Pulmonary artery endothelial cell (primary cell): ENCODE measurements around the gene MTNR1A. TPM values are rescaled to one million over a fixed set of nuclear protein-coding genes. Genes with fewer than 3 reads are reported as not detected.

Experiments used
- DNase-seq: peaks from one replicate; pipeline ENCODE4 v3.0.0-alpha.2; 2011; ENCODE audit warnings: low read depth, low spot score
- total RNA-seq: library from RNA; depleted of rRNA; stranded (reverse); fragments of >200 nt; gene quantifications from 2 replicates; pipeline ENCODE4 v1.2.3, GENCODE V29; 2014

The MTNR1A gene
- total RNA-seq, 1 donor from 2014 or later, result not detected

- DNase-seq, result no peak
These were observed 60.9 kb downstream of the MTNR1A start for GRCh38 chr4:186494496-186494895.

DNA sequence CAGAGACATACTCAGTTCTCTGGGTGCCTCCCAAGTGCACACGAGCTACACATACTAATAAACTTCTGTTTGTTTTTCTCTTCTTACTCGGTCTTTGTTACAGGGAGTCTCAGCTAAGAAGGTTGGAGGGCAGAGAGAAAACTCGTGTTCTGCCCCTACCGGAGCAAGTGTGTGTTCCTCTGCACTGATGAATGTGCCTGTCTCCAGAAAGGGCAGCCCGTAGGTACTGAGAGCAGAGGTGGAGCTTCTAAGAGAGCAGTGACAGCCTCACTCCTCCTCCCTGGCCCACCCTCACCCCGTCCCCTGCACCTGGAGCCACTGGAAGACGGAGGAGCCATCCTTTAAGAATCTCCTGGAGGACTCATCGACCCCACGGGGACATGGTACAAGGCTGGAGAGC is 67.6 kb downstream of the MTNR1A start:
- no peak for DNase-seq

DNA sequence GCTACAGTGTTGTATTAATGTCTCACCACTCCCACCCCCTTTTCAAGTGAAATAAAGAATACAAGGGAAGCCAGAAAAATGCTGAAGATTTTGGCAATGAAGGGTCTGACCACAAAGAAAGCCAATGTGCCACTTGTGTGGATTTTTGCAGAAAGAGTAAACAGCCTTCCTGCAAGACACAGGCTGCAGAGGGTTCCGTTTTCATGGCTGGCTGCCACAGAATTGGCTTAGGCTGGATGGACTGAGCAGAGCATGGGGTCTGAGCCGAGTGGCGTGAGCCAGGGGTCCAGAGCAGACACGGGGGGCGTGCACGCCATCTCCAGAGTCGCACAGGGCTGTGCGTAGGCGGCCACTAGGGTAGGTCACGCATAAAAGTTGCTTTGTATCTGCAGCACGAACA is 69.2 kb downstream of the MTNR1A start:
- DNase-seq, result no peak

GRCh38 chr4:186485561-186486062 is 69.8 kb downstream of the MTNR1A start:
- DNase-seq, result no peak

DNA sequence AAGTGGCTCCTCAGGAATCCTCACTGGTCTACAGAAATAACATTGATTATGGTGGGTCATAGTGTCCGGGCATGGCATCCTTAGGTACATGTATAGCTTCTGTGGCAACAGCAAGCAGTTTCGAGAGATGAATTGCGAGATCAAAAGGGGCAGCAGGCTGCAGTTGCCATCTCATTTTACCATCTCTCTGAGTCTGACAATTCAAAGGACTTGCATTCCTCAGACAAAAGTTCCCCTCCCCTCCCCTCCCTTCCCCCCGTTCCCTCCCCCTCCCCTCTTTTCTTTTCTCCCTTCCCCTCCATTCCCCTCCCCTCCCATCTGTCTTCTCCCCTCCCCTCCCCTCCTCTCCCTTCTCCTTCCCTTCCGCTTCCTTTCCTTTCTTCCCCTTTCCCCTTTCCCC is 70.2 kb downstream of the MTNR1A start:
- DNase-seq, result no peak

DNA sequence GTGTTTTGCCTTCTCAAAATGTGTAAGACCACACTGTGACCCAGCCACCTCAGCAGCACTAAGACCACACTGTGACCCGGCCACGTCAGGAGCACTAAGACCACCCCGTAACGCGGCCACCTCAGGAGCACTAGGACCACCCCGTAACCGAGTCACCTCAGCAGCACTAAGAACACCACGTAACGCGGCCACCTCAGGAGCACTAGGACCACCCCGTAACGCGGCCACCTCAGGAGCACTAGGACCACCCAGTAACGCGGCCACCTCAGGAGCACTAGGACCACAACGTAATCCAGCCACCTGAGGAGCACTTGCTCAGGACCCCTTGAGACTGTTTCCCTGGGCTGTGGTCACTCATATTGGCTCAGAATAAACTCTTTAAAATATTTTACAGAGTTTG is 71.7 kb downstream of the MTNR1A start:
- no peak for DNase-seq

Other genes starting within 250 kb of the MTNR1A start
- 0.53 and 2.2 TPM in 2 replicates for gene FAT1, start 168.3 kb upstream of the MTNR1A start, total RNA-seq